ES-I3 (cell line): ENCODE measurements around the gene C5orf63.
"Not testable (repeated sequence)": the region's sequence is repeated elsewhere in the genome, so short reads cannot be mapped to it uniquely, and the experiment has no call there.

Source experiments
- H3K36me3 ChIP-seq: 2 replicates; pipeline ENCODE4 v1.6.1; 2013; ENCODE audit warnings: mild to moderate bottlenecking, low read length, control low read depth, moderate library complexity; ENCODE audit not compliant: insufficient read depth
- H3K4me1 ChIP-seq: 2 replicates; pipeline ENCODE4 v1.6.1; 2013; ENCODE audit warnings: mild to moderate bottlenecking, control low read depth, low read length; ENCODE audit not compliant: insufficient read depth
- H3K9ac ChIP-seq: 2 replicates; pipeline ENCODE4 v1.6.1; 2013; ENCODE audit warnings: low read depth, mild to moderate bottlenecking, low read length, moderate library complexity
- H3K9me3 ChIP-seq: 2 replicates; pipeline ENCODE4 v1.6.1; 2013; ENCODE audit warnings: mild to moderate bottlenecking, low read length, moderate library complexity; ENCODE audit not compliant: control insufficient read depth, insufficient read depth

The C5orf63 gene

GRCh38 chr5:127072861-127073846, at the start of gene C5orf63:
Gene C5orf63 (minus strand): TSS chr5:127073502. CDS start chr5:127058995, 14,507 bp downstream.
- Histone ChIP-seq H3K36me3 (no peaks in the 10 kb centered on the region), H3K9me3 (no peaks in the 10 kb centered on the region), H3K9ac (peak within 1 kb of the TSS; percentile 77; the same call in 1 of the 2 replicates), H3K4me1 (peaks cover 27% of the 10 kb centered on the region)

- Histone ChIP-seq H3K4me1 (no peaks in the 10 kb centered on the region), H3K9ac (no peak overlapping the region)
Measured at GRCh38 chr5:127112347-127112864, 39.1 kb upstream of the C5orf63 start.

GRCh38 chr5:127111112-127111511, 37.8 kb upstream of the C5orf63 start:
- Histone ChIP-seq H3K9me3 (peaks cover 5% of the 10 kb centered on the region; the same call in 1 of the 2 replicates), H3K9ac (no peak overlapping the region), H3K36me3 (no peaks in the 10 kb centered on the region), H3K4me1 (no peaks in the 10 kb centered on the region)

More at GRCh38 chr5:127112347-127112864, 39.1 kb upstream of the C5orf63 start:
- Histone ChIP-seq H3K36me3 (no peaks in the 10 kb centered on the region), H3K9me3 (peaks cover 5% of the 10 kb centered on the region; the same call in 1 of the 2 replicates)

- not testable (repeated sequence) for H3K9me3 ChIP-seq, H3K36me3 ChIP-seq, H3K9ac ChIP-seq, H3K4me1 ChIP-seq
Measured at GRCh38 chr5:127108624-127109260, 35.4 kb upstream of the C5orf63 start.

- no peaks in the 10 kb centered on the region for H3K36me3 ChIP-seq
- H3K9ac ChIP-seq, result no peak overlapping the region
- H3K4me1 ChIP-seq, result 0 out of 2 replicates have a peak, but pooled peaks cover 10% of the 10 kb centered on the region
- no peaks in the 10 kb centered on the region for H3K9me3 ChIP-seq
Measured at GRCh38 chr5:127101935-127102334, 28.6 kb upstream of the C5orf63 start.

- Histone ChIP-seq H3K4me1 (peaks cover 12% of the 10 kb centered on the region; the same call in 1 of the 2 replicates), H3K9ac (no peak overlapping the region), H3K36me3 (no peaks in the 10 kb centered on the region), H3K9me3 (no peaks in the 10 kb centered on the region)
Measured at GRCh38 chr5:127101533-127101932, 28.2 kb upstream of the C5orf63 start.

- no peaks in the 10 kb centered on the region for H3K36me3 ChIP-seq
- no peaks in the 10 kb centered on the region for H3K9me3 ChIP-seq
- H3K9ac ChIP-seq, result no peak overlapping the region
- H3K4me1 ChIP-seq, result peaks cover 28% of the 10 kb centered on the region; the same call in 1 of the 2 replicates
Measured at GRCh38 chr5:127098241-127098640, 24.9 kb upstream of the C5orf63 start.

- Histone ChIP-seq H3K36me3 (no peaks in the 10 kb centered on the region), H3K9ac (no peak overlapping the region), H3K4me1 (peaks cover 28% of the 10 kb centered on the region; the same call in 1 of the 2 replicates), H3K9me3 (no peaks in the 10 kb centered on the region)
Measured at GRCh38 chr5:127097278-127097677, 24.0 kb upstream of the C5orf63 start.

- H3K9ac ChIP-seq, result no peak overlapping the region
- H3K4me1 ChIP-seq, result peaks cover 32% of the 10 kb centered on the region; the same call in 1 of the 2 replicates
- H3K9me3 ChIP-seq, result no peaks in the 10 kb centered on the region
Measured at GRCh38 chr5:127096328-127096993, 23.2 kb upstream of the C5orf63 start.

GRCh38 chr5:127094161-127094814, 21.0 kb upstream of the C5orf63 start:
- no peaks in the 10 kb centered on the region for H3K9me3 ChIP-seq
- no peak overlapping the region for H3K9ac ChIP-seq
- H3K36me3 ChIP-seq, result no peaks in the 10 kb centered on the region
- H3K4me1 ChIP-seq, result peaks cover 32% of the 10 kb centered on the region; the same call in 1 of the 2 replicates

More at GRCh38 chr5:127096328-127096993, 23.2 kb upstream of the C5orf63 start:
- no peaks in the 10 kb centered on the region for H3K36me3 ChIP-seq

- H3K36me3 ChIP-seq, result no peaks in the 10 kb centered on the region
- H3K4me1 ChIP-seq, result peaks cover 34% of the 10 kb centered on the region
- no peaks in the 10 kb centered on the region for H3K9me3 ChIP-seq
- H3K9ac ChIP-seq, result no peak overlapping the region
Measured at GRCh38 chr5:127092690-127093089, 19.4 kb upstream of the C5orf63 start.

- Histone ChIP-seq H3K36me3 (no peaks in the 10 kb centered on the region), H3K4me1 (peaks cover 12% of the 10 kb centered on the region; the same call in 1 of the 2 replicates), H3K9me3 (no peaks in the 10 kb centered on the region), H3K9ac (no peak overlapping the region)
Measured at GRCh38 chr5:127089191-127089590, 15.9 kb upstream of the C5orf63 start.

- no peaks in the 10 kb centered on the region for H3K9me3 ChIP-seq
- no peak overlapping the region for H3K9ac ChIP-seq
- no peaks in the 10 kb centered on the region for H3K36me3 ChIP-seq
- peaks cover 12% of the 10 kb centered on the region; the same call in 1 of the 2 replicates for H3K4me1 ChIP-seq
Measured at GRCh38 chr5:127088251-127088650, 14.9 kb upstream of the C5orf63 start.
